ENCODE results near the gene APP.

APP gene

DNA sequence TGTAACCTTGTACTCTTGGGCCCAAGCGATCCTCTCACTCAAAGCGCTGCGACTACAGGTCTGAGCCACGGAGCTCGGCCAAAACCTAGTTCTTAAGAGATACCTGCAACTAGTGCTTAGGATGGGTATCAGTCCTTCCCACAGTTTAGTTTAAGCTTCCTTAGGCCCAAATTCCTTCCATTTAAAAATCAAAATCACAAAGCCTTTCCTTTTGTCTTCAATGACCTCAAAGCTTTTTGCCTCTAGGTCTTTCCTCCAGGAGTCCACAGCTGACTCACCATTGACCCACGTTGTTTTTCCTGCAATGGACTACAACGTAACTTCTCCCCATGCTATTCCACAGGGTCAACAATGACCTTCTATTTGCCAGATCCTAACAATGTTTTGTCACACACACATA lies 64.0 kb downstream of the APP start:
- TF ChIP-seq, protein P1, sequence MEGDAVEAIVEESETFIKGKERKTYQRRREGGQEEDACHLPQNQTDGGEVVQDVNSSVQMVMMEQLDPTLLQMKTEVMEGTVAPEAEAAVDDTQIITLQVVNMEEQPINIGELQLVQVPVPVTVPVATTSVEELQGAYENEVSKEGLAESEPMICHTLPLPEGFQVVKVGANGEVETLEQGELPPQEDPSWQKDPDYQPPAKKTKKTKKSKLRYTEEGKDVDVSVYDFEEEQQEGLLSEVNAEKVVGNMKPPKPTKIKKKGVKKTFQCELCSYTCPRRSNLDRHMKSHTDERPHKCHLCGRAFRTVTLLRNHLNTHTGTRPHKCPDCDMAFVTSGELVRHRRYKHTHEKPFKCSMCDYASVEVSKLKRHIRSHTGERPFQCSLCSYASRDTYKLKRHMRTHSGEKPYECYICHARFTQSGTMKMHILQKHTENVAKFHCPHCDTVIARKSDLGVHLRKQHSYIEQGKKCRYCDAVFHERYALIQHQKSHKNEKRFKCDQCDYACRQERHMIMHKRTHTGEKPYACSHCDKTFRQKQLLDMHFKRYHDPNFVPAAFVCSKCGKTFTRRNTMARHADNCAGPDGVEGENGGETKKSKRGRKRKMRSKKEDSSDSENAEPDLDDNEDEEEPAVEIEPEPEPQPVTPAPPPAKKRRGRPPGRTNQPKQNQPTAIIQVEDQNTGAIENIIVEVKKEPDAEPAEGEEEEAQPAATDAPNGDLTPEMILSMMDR (conservative IDR thresholded peaks at IDR 0.05; ENCODE audit: low read depth): no peak
- DNase-seq (ENCODE audit: low spot score): no peak
- no peak overlapping the region for H3K27ac ChIP-seq
- CTCF ChIA-PET: no interaction called here
- POLR2A ChIA-PET (ENCODE audit: low non-redundant PET): no interaction called here

DNA sequence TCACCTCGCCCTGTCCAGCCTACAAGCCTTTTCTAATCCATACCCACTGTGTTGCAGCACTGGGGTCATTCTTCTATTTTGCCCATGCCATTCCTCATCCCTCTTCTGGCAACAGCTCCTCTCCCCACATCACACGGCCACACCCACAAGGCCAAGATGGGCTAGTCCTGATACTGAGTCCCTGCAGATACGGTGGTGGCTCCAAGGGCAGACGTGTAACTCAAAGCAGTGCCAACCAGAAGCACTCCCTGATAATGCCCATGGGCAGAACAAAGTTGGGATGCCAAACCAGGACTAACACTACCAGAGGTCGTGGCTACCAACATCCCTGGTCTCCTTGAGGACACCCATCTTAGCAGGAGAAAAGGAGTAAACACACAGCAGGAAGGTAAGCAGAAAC lies 64.8 kb downstream of the APP start:
- ChIA-PET CTCF (no interaction called here), POLR2A (ENCODE audit: low non-redundant PET) (no interaction called here)
- TF ChIP-seq, protein P1 (conservative IDR thresholded peaks at IDR 0.05; ENCODE audit: low read depth): no peak
- no peak for DNase-seq (ENCODE audit: low spot score)
- H3K27ac ChIP-seq: no peak overlapping the region

DNA sequence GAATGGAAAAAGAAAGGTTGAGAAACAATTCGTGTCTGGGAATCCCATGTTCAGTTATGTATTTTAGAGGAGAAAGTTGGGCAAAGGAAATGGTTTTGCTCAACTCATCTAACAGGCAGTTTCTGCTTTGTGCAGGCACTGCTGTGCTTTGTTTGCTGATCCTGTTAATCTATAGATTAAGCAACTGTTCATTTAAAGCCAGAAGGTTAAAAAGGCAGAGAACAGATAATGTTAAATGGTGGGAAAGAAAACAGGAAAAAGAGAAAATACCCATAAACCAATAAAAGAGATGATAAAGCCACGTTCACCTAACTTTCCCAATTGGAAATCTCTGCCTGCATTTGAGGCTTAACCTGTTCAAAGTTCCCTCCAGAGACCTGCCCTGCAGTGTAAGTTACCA lies 70.0 kb downstream of the APP start:
- TF ChIP-seq, protein P1 (conservative IDR thresholded peaks at IDR 0.05; ENCODE audit: low read depth): no peak
- ChIA-PET POLR2A (ENCODE audit: low non-redundant PET) (no interaction called here), CTCF (no interaction called here)
- no peak for DNase-seq (ENCODE audit: low spot score)
- no peak overlapping the region for H3K27ac ChIP-seq

DNA sequence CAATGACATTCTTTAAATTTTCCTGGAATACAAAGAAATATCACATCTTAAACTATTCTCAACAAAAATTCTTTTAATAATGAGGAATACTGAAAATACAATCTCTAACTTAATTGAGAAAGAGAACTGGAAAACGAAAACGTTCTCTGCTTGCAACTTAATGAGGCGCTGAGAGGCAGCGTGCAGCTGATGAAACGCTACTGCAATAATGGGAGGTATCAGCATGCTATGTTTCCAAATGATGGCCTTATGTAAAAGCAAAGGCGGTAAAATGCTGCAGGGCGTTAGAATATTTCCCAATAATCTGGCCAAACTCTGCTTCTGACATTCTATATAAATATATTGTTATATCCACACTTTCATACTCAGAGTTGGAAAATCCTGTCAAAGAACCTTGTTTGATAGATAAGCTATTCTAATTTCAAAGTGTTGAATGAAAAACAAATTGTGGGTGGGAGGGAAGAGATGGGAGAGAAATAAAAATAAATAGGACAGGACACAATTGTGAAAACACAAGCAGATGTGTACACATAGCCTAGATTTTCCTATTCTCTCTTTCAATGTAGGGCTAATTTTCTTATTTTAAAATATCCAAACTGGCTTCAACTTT lies 70.9 kb downstream of the APP start:
- peak; percentile 21 for DNase-seq (ENCODE audit: low spot score)
- no peak overlapping the region for H3K27ac ChIP-seq
- ChIA-PET POLR2A (ENCODE audit: low non-redundant PET) (no interaction called here), CTCF (interaction anchor here (0.5 kb wide), 1 partner anchor 24 kb away, joined by 4 read pairs; no protein-coding TSS in a partner anchor)
- TF ChIP-seq, protein P1 (conservative IDR thresholded peaks at IDR 0.05; ENCODE audit: low read depth): no peak

DNA sequence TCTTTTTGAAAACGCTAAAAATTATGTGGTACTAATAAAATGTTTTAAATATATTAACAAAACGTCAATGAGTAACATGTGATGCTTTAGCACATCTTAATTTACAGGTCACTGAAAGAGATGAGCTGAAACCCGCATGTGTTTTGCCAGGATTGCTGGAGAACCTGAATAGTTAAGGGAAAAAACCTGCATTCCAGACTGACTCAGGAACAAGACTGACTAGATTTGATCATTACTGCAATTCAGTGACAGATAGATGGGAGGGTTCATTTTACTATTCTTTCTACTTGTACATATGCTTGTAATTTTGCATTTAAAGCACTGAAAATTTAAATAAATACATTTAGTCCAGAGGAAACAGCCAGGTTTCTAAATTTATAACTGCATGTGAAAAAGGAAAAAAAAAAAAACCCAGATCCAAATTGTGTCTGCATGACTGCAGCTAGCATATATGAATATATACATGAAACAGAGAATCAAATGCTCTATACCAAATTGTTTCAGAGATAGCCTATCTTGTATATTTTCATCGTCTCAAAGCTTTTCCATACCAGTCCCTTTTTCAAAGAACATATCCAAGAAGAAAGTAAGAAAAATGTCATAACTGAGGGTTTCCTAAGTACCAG lies 71.7 kb downstream of the APP start:
- POLR2A ChIA-PET (ENCODE audit: low non-redundant PET): no interaction called here

DNA sequence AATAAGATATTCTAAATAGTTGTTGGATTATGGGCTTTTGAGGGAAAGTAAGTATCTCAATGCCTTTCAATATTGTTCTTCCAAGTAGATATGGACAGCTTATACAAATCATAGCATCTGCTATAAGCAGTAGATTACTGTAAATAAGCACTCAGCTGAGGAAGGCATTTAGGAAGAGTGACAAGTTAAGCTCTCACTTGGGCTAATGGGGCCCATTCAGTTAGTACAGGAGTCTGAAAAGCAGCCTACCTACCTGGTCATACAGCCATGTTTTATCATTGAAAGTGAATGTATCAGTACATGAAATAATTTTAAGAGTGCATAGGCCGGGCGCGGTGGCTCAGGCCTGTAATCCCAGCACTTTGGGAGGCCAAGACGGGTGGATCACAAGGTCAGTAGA lies 73.1 kb downstream of the APP start:
- DNase-seq (ENCODE audit: low spot score): no peak
- H3K27ac ChIP-seq: no peak overlapping the region
- ChIA-PET CTCF (no interaction called here), POLR2A (ENCODE audit: low non-redundant PET) (no interaction called here)
- TF ChIP-seq, protein P1 (conservative IDR thresholded peaks at IDR 0.05; ENCODE audit: low read depth): no peak

More for the DNA sequence above, 71.7 kb downstream of the APP start:
- TF ChIP-seq, protein P1 (conservative IDR thresholded peaks at IDR 0.05; ENCODE audit: low read depth): no peak
- H3K27ac ChIP-seq: no peak overlapping the region
- peak; percentile 74 for DNase-seq (ENCODE audit: low spot score)
- CTCF ChIA-PET: interaction anchor here (0.7 kb wide), 1 partner anchor 12 kb away, joined by 3 read pairs; no protein-coding TSS in a partner anchor
